Kidney (tissue), 14 donors: Measurements from ENCODE around the gene IFNL2. TPM values are rescaled to one million over a fixed set of nuclear protein-coding genes. Genes with fewer than 3 reads are reported as not detected.
"Not testable (repeated sequence)": the region's sequence is repeated elsewhere in the genome, so short reads cannot be mapped to it uniquely, and the experiment has no call there.

Source experiments
- DNase-seq, 5 donors: peaks; one replicate each; pipeline ENCODE4 v3.0.0-alpha.2; 2013 to 2020
- FAIRE-seq: peaks from 2 replicates; lab custom pipeline; 2012; peaks lifted over from hg19 to GRCh38; lab: Jason Lieb, UNC
- H3K27ac ChIP-seq, 2 donors: one replicate each; pipeline ENCODE4 v1.7.0; 2013; ENCODE audit warnings: low read depth in 2 of 2, low read length in 2 of 2, inconsistent platforms in 1 of 2
- H3K27me3 ChIP-seq: one replicate; pipeline ENCODE4 v1.7.1; 2013; ENCODE audit warnings: low read length, inconsistent platforms; ENCODE audit not compliant: control insufficient read depth, insufficient read depth
- H3K36me3 ChIP-seq, 3 donors: one replicate each; pipeline versions ENCODE4 v1.7.0 to v1.7.1; 2013; ENCODE audit warnings: low read length in 3 of 3, control low read depth in 1 of 3, inconsistent platforms in 1 of 3; ENCODE audit not compliant: insufficient read depth in 3 of 3, control insufficient read depth in 2 of 3
- H3K4me1 ChIP-seq, 3 donors: one replicate each; pipeline versions ENCODE4 v1.7.0 to v1.7.1; 2013; ENCODE audit warnings: low read length in 3 of 3, inconsistent platforms in 1 of 3, low read depth in 1 of 3; ENCODE audit not compliant: control insufficient read depth in 2 of 3, insufficient read depth in 2 of 3
- H3K4me3 ChIP-seq, 3 donors: one replicate each; pipeline versions ENCODE4 v1.7.0 to v1.8.1; 2013; ENCODE audit warnings: low read length in 3 of 3, control low read depth in 1 of 3, inconsistent platforms in 1 of 3
- H3K9ac ChIP-seq, 3 donors: one replicate each; pipeline versions ENCODE4 v1.7.0 to v1.7.1; 2013; ENCODE audit warnings: low read length in 3 of 3, control low read depth in 1 of 3, inconsistent platforms in 1 of 3
- H3K9me3 ChIP-seq, 3 donors: one replicate each; pipeline versions ENCODE4 v1.7.0 to v1.7.1; 2013; ENCODE audit warnings: low read length in 3 of 3, control low read depth in 1 of 3, inconsistent platforms in 1 of 3; ENCODE audit not compliant: control insufficient read depth in 2 of 3, insufficient read depth in 1 of 3
- CTCF ChIP-seq: IDR thresholded peaks from 3 replicates; pipeline ENCODE4 v1.5.1; 2012; ENCODE audit warnings: mild to moderate bottlenecking, moderate library complexity, borderline replicate concordance; ENCODE audit not compliant: insufficient read depth; ENCODE audit errors: extremely low read depth
- intact Hi-C: fragments of 100-400 bp; cut with DNase I; formaldehyde crosslinking; loops from one replicate; pipeline ENCODE4 v1.11.1; 2022
- polyA plus RNA-seq: library from polyadenylated mRNA; stranded (reverse); fragments of 350-450 nt; fragmentation: Illumina TruSeq; extraction: RNeasy Lipid Tissue Mini Kit (QIAGEN cat#74804); gene quantifications from one replicate; pipeline ENCODE4 v1.2.3, GENCODE V29; 2014; ENCODE audit warnings: low read depth, low replicate concordance; ENCODE audit not compliant: insufficient read depth
- total RNA-seq: library from RNA; stranded (reverse); fragmentation: NEBNext Ultra II Directional; extraction: Animal tissue kit (Norgen Biotek cat#: 25700); gene quantifications from one replicate; pipeline ENCODE4 v1.2.1, GENCODE V29; 2021
- donor health status: control.
- donor health status: control.
- donor health status: control.
- donor health status: control.
- donor health status: control.
- donor health status: DM: yes; HTN: yes; CAD: no.
- donor health status: Normal renal cell carcinoma (clear cell type).

The IFNL2 gene
- total and polyA plus RNA-seq, 2 donors from 2014 or later: not detected

GRCh38 chr19:39265321-39265916 lies 2.8 kb upstream of the IFNL2 start:
- Histone ChIP-seq H3K27me3 (peaks cover 22% of the 10 kb centered on the region), H3K9me3 (no peaks in the 10 kb centered on the region), H3K4me3 (no peak overlapping the region), H3K27ac (no peak overlapping the region), H3K4me1 (no peaks in the 10 kb centered on the region), H3K36me3 (no peaks in the 10 kb centered on the region), H3K9ac (no peak overlapping the region)
- TF ChIP-seq CTCF: no peak
- DNase-seq (peak in 4 of 5 donors; percentile 10 to 75 (median 40)), FAIRE-seq (no peak)
- intact Hi-C loops: no loop called here

GRCh38 chr19:39268531-39269223 lies 481 bp downstream of the IFNL2 start:
- intact Hi-C loops, H3K4me3 ChIP-seq, FAIRE-seq, H3K9ac ChIP-seq, H3K9me3 ChIP-seq, H3K4me1 ChIP-seq, H3K27ac ChIP-seq, H3K36me3 ChIP-seq, DNase-seq: not testable (repeated sequence)
- H3K27me3 ChIP-seq: peaks cover 10% of the 10 kb centered on the region

- H3K9me3 ChIP-seq, H3K27ac ChIP-seq, H3K27me3 ChIP-seq, H3K9ac ChIP-seq, DNase-seq, FAIRE-seq, intact Hi-C loops, H3K4me1 ChIP-seq, H3K36me3 ChIP-seq, H3K4me3 ChIP-seq: not testable (repeated sequence)
Measured at GRCh38 chr19:39269369-39269768, 1.2 kb downstream of the IFNL2 start.

GRCh38 chr19:39270036-39270871 lies 2.1 kb downstream of the IFNL2 start:
- TF ChIP-seq CTCF: no peak
- Histone ChIP-seq H3K36me3 (no peaks in the 10 kb centered on the region), H3K27me3 (peaks cover 4% of the 10 kb centered on the region), H3K9me3 (no peaks in the 10 kb centered on the region), H3K4me3 (no peak overlapping the region), H3K27ac (no peak overlapping the region), H3K9ac (no peak overlapping the region), H3K4me1 (no peaks in the 10 kb centered on the region)
- FAIRE-seq (no peak), DNase-seq (peak in 3 of 5 donors; percentile 37 to 50 (median 37))
- intact Hi-C loops: no loop called here

- intact Hi-C loops, H3K4me1 ChIP-seq, H3K4me3 ChIP-seq, H3K27me3 ChIP-seq, H3K36me3 ChIP-seq, H3K9ac ChIP-seq, FAIRE-seq, DNase-seq, H3K27ac ChIP-seq, H3K9me3 ChIP-seq: not testable (repeated sequence)
Measured at GRCh38 chr19:39273859-39274258, 5.7 kb downstream of the IFNL2 start.
